ENCODE results near the gene BARD1.

DNA sequence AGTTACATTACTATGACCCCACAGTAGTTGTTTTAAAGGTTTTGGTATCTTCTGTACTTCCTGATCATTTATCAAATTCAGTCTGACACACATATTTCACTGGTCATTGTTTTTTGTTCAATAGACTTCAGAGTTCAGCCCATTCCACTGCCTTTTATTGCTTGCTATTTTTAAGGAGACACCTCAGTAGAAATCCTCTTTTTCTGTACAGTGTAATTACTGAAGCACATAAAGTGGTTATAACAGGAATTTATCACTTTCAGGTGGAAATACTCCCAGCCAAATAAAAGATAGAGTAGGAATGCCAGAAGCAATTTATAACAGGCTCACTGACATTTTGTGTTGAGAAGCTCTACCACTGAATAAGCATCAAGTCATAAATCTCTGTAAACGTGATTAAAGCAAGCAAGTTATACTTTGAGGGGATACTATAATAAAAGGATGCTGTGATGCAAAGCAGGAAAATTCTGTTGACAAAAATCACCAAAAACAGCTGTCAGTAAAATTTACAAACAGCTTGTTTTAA lies 6.6 kb upstream of the BARD1 start:
- TF ChIP-seq, protein P1, sequence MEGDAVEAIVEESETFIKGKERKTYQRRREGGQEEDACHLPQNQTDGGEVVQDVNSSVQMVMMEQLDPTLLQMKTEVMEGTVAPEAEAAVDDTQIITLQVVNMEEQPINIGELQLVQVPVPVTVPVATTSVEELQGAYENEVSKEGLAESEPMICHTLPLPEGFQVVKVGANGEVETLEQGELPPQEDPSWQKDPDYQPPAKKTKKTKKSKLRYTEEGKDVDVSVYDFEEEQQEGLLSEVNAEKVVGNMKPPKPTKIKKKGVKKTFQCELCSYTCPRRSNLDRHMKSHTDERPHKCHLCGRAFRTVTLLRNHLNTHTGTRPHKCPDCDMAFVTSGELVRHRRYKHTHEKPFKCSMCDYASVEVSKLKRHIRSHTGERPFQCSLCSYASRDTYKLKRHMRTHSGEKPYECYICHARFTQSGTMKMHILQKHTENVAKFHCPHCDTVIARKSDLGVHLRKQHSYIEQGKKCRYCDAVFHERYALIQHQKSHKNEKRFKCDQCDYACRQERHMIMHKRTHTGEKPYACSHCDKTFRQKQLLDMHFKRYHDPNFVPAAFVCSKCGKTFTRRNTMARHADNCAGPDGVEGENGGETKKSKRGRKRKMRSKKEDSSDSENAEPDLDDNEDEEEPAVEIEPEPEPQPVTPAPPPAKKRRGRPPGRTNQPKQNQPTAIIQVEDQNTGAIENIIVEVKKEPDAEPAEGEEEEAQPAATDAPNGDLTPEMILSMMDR (IDR thresholded peaks at IDR 0.05; ENCODE audit: low read length), result no peak
- no peak for TF ChIP-seq EZH2 (IDR thresholded peaks at IDR 0.05; ENCODE audit: borderline replicate concordance, low read length)

Measured in OCI-LY1 (cell line).